ENCODE measurements around the gene EXOSC10. TPM values are rescaled to one million over a fixed set of nuclear protein-coding genes. Genes with fewer than 3 reads are reported as not detected.

The EXOSC10 gene
- total and polyA plus RNA-seq, 2 of the 13 experiments (the other 11 are each of a cell fraction or from before 2014, with no cell fraction given) = 48.4 to 67.6 TPM

GRCh38 chr1:11046625-11047365 is 52.9 kb downstream of the EXOSC10 start, which contains the start of gene MASP2 (continued):
- TF ChIP-seq CEBPZ (IDR thresholded peaks at IDR 0.05; ENCODE audit: low read length) (no peak), ZBTB4 (CRISPR knock-in tag; IDR thresholded peaks at IDR 0.05; ENCODE audit: borderline replicate concordance) (no peak; the same call in 1 of the 2 replicates), SIX1 (CRISPR knock-in tag; IDR thresholded peaks at IDR 0.05; ENCODE audit: borderline replicate concordance) (no peak), ZNF337 (CRISPR knock-in tag; IDR thresholded peaks at IDR 0.05; ENCODE audit: borderline replicate concordance, low read depth) (no peak), SP4 (CRISPR knock-in tag; IDR thresholded peaks at IDR 0.05) (no peak), HNF1A (IDR thresholded peaks at IDR 0.05; ENCODE audit: low read depth) (no peak), HNF1A (CRISPR knock-in tag; IDR thresholded peaks at IDR 0.05; ENCODE audit: borderline replicate concordance) (no peak), GRHL1 (CRISPR knock-in tag; conservative IDR thresholded peaks at IDR 0.05) (no peak), TRIM24 (CRISPR knock-in tag; IDR thresholded peaks at IDR 0.05) (no peak), REST (IDR thresholded peaks at IDR 0.05; ENCODE audit: borderline replicate concordance in 1 of 2, low read depth in 1 of 2, low read length in 2 of 2) (no peak)

Data from HepG2 (cell line).